K562 (cell line): ENCODE measurements around the gene BOLL. TPM values are rescaled to one million over a fixed set of nuclear protein-coding genes. Genes with fewer than 3 reads are reported as not detected.
A peak's percentile ranks its signal among the peaks of the same experiment; 100 is the strongest.

Experiments
- DPF2 ChIP-seq: fragments of 450-650 bp; IDR thresholded peaks from 2 replicates; pipeline ENCODE4 v1.6.1; 2016
- EHMT2 ChIP-seq: fragments of 450-650 bp; IDR thresholded peaks from 2 replicates; pipeline ENCODE4 v1.6.1; 2018; ENCODE audit warnings: antibody characterized with exemption
- FIP1L1 ChIP-seq: fragments of 200-400 bp; formaldehyde crosslinking; IDR thresholded peaks from 2 replicates; pipeline ENCODE4 v1.6.1; 2018; ENCODE audit warnings: mild to moderate bottlenecking, low read depth, low read length; ENCODE audit not compliant: poor library complexity, severe bottlenecking
- FOXK2 ChIP-seq, 2 experiments: fragments of 450-650 bp; IDR thresholded peaks in 1 of 2; conservative IDR thresholded peaks in 1 of 2; 2 replicates each; pipeline ENCODE4 v1.6.1; 2016; ENCODE audit warnings: low read depth in 2 of 2, mild to moderate bottlenecking in 1 of 2
- GABPA ChIP-seq: fragments of 200-800 bp; sonication (Bioruptor generic); conservative IDR thresholded peaks from 2 replicates; pipeline ENCODE4 v1.6.1; 2016; ENCODE audit warnings: low read depth, missing genetic modification characterization, missing compliant biosample characterization
- HIVEP1 ChIP-seq: fragments of 250-450 bp; sonication (Bioruptor Pico); IDR thresholded peaks from 2 replicates; pipeline ENCODE4 v1.4.0; 2020; ENCODE audit warnings: mild to moderate bottlenecking
- KLF1 ChIP-seq: fragments of 450-650 bp; IDR thresholded peaks from 2 replicates; pipeline ENCODE4 v1.6.1; 2016; ENCODE audit warnings: missing genetic modification characterization, missing compliant biosample characterization
- MEIS2 ChIP-seq: fragments of 450-650 bp; IDR thresholded peaks from 2 replicates; pipeline ENCODE4 v1.6.1; 2014; ENCODE audit warnings: mild to moderate bottlenecking; ENCODE audit not compliant: partially characterized antibody
- NFIX ChIP-seq: fragments of 250-450 bp; sonication (Bioruptor Pico); IDR thresholded peaks from 2 replicates; pipeline ENCODE4 v1.4.0; 2020; ENCODE audit warnings: low read depth, mild to moderate bottlenecking, moderate library complexity
- PHF8 ChIP-seq: fragments of 200-600 bp; sonication (generic); IDR thresholded peaks from 2 replicates; pipeline ENCODE4 v1.6.1; 2012; ENCODE audit warnings: mixed run types, mild to moderate bottlenecking, inconsistent platforms, low read length, moderate library complexity, borderline replicate concordance
- POLR2A ChIP-seq: fragments of 450-650 bp; conservative IDR thresholded peaks from 2 replicates; pipeline ENCODE4 v1.6.1; 2016
- SMAD3 ChIP-seq: fragments of 450-650 bp; formaldehyde crosslinking; conservative IDR thresholded peaks from 2 replicates; pipeline ENCODE4 v1.4.0; 2020; ENCODE audit warnings: mild to moderate bottlenecking
- STAT5B ChIP-seq: fragments of 250-450 bp; sonication (Bioruptor Pico); IDR thresholded peaks from 2 replicates; pipeline ENCODE4 v1.8.0; 2021; ENCODE audit warnings: mild to moderate bottlenecking, inconsistent platforms
- TBP ChIP-seq: optimal IDR thresholded peaks from 2 replicates; pipeline ENCODE3; 2011; ENCODE audit warnings: low read depth, low read length, improper control_type of control experiment
- THAP12 ChIP-seq: fragments of 250-450 bp; sonication (Bioruptor Pico); IDR thresholded peaks from 2 replicates; pipeline ENCODE4 v1.9.0; 2021; ENCODE audit warnings: mild to moderate bottlenecking, inconsistent platforms
- ZMIZ1 ChIP-seq, 2 experiments: fragments of 150-350 bp in 1 of 2; IDR thresholded peaks; 2 replicates each; pipeline ENCODE4 v1.6.1; 2012 to 2016; ENCODE audit warnings: low read depth in 2 of 2, low read length in 2 of 2, mild to moderate bottlenecking in 1 of 2, moderate library complexity in 1 of 2
- ZNF134 ChIP-seq: fragments of 250-450 bp; sonication (Bioruptor Pico); conservative IDR thresholded peaks from 2 replicates; pipeline ENCODE4 v1.4.0; 2020
- ZNF140 ChIP-seq: fragments of 250-450 bp; sonication (Bioruptor Pico); IDR thresholded peaks from 2 replicates; pipeline ENCODE4 v1.8.0; 2021; ENCODE audit warnings: moderate library complexity, mild to moderate bottlenecking, inconsistent platforms
- ZNF511 ChIP-seq: sonication (generic); formaldehyde crosslinking; IDR thresholded peaks from 2 replicates; pipeline ENCODE4 v1.8.0; 2022; ENCODE audit warnings: mild to moderate bottlenecking, missing genetic modification reagents
- polyA plus RNA-seq, 8 experiments: library from polyadenylated mRNA; depleted of rRNA in 4 of 8; stranded (reverse) in 5 of 8; unstranded in 3 of 8; fragments of >200 nt; fragmentation: Nextera tagmentation in 2 of 8; fragmentation: Illumina TruSeq in 1 of 8; extraction: Ambion mirVana in 2 of 8; extraction: Trizol in 1 of 8; gene quantifications; 2 replicates each; pipeline versions ENCODE4 v1.2.1 to v1.2.3, GENCODE V29; 2011 to 2014; ENCODE audit warnings: inconsistent platforms in 1 of 8, missing spikeins in 1 of 8
- total RNA-seq, 7 experiments: library from RNA; depleted of rRNA in 6 of 7; stranded (reverse); fragments of >200 nt in 6 of 7; fragmentation: Illumina TruSeq in 2 of 7; extraction: Trizol in 2 of 7; gene quantifications; 2 replicates each; pipeline versions ENCODE4 v1.2.1 to v1.2.3, GENCODE V29; 2011 to 2021; ENCODE audit warnings: low replicate concordance in 1 of 7
- TF ChIP-seq, protein P1 (sequence below): fragments of 250-450 bp; sonication (Bioruptor Pico); IDR thresholded peaks from 2 replicates; pipeline ENCODE4 v1.5.0; 2020; ENCODE audit warnings: mild to moderate bottlenecking, borderline replicate concordance

BOLL gene
- total and polyA plus RNA-seq, 9 of the 15 experiments (the other 6 are each of a cell fraction or from before 2014, with no cell fraction given): 0.11 to 0.55 (median 0.19) TPM; not detected in 1

DNA sequence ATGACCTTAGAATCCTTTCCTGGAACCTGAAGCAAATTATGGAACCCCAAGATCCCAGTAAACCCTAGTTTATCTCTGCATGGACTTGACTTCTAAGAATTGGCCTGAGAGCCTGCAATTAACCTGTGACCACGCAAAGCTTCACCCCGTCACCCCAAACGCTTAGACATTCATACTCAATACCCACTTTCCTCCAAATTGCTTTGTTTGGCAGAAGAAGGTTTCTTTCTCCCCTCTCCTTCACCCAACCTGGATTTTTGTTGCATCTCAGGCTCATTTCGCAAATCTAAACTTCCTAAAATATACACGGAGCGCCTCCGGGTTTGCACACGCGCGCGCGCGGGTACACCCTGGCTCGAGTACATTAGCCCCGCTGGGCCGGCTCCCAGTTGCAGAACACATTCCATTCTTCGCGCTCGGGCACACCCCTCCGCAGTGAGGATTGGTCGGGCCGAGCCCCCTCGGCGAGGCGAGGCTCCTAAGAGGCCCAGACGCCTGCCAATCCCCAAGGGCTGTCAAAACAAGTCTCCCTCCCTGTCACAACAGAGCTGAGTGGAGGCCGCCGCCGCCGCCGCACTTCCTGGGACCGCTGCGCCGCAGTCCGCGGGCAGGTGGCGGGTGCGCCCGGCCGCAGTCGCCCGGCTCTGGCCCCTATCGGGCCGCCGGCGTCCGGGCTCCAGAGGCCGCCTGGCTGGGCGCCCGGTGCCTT lies 19.1 kb upstream of the BOLL start, which contains the start of gene PLCL1 (continued):
- TF ChIP-seq ZMIZ1 (IDR thresholded peaks at IDR 0.05; ENCODE audit: low read depth in 2 of 2, low read length in 2 of 2): no peak
- peak; percentile 24 for TF ChIP-seq TBP
- TF ChIP-seq ZNF140 (CRISPR knock-in tag): no peak
- 0 out of 2 replicates have a peak, but pooled peaks have one; percentile 36 for TF ChIP-seq GABPA (tag)
- TF ChIP-seq THAP12: peak; percentile 24; the same call in 1 of the 2 replicates
- no peak for TF ChIP-seq STAT5B (CRISPR knock-in tag)
- 0 out of 4 replicates have a peak, but pooled peaks have one; percentile 29 to 36 for TF ChIP-seq FOXK2 (conservative IDR thresholded peaks at IDR 0.05 in 1 of 2, IDR thresholded peaks at IDR 0.05 in 1 of 2; ENCODE audit: low read depth in 2 of 2)
- TF ChIP-seq HIVEP1: no peak
- TF ChIP-seq SMAD3: no peak
- no peak for TF ChIP-seq DPF2
- no peak for TF ChIP-seq FIP1L1
- peak; percentile 46; the same call in 1 of the 2 replicates for TF ChIP-seq PHF8
- peak; percentile 89 for TF ChIP-seq MEIS2
- TF ChIP-seq NFIX (CRISPR knock-in tag): no peak
- TF ChIP-seq, protein P1, sequence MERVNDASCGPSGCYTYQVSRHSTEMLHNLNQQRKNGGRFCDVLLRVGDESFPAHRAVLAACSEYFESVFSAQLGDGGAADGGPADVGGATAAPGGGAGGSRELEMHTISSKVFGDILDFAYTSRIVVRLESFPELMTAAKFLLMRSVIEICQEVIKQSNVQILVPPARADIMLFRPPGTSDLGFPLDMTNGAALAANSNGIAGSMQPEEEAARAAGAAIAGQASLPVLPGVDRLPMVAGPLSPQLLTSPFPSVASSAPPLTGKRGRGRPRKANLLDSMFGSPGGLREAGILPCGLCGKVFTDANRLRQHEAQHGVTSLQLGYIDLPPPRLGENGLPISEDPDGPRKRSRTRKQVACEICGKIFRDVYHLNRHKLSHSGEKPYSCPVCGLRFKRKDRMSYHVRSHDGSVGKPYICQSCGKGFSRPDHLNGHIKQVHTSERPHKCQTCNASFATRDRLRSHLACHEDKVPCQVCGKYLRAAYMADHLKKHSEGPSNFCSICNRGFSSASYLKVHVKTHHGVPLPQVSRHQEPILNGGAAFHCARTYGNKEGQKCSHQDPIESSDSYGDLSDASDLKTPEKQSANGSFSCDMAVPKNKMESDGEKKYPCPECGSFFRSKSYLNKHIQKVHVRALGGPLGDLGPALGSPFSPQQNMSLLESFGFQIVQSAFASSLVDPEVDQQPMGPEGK (CRISPR knock-in tag): no peak
- TF ChIP-seq ZNF511: no peak
- TF ChIP-seq KLF1 (tag): no peak
- no peak for TF ChIP-seq ZNF134 (CRISPR knock-in tag)
- no peak for TF ChIP-seq EHMT2
- 0 out of 2 replicates have a peak, but pooled peaks have one; percentile 23 for TF ChIP-seq POLR2A
